ENCODE results near the gene SHB.
"Not testable (repeated sequence)": the region's sequence is repeated elsewhere in the genome, so short reads cannot be mapped to it uniquely, and the experiment has no call there.

SHB gene

DNA sequence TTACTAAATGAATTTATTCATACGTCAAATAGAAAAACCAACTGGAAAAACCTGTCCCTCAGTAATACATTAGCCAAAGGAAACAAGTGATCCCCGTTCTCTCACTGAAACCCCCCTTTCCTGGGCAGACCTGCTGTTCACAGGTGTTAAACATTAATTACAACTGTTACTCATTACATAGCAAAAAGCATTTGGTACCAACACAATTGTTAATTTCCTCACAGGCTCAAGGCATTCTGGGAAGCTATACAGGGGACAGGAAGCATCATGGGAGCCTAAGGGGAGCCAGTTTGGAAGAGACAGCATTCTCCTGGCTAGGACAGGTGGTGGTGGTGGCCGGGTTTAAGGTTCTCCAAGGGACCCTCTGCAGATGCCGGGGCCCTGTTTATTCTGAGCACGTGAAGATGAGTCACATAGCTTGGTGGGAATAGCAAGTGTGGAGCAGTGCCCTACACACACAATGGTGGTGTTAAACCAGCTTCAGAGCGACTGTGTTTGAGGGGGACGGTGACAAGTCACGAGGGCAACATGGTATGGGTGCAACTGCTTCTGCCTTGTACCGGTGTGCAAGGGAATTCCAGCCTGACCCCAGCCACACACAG, 102.5 kb downstream of the SHB start:
- no peak for DNase-seq

DNA sequence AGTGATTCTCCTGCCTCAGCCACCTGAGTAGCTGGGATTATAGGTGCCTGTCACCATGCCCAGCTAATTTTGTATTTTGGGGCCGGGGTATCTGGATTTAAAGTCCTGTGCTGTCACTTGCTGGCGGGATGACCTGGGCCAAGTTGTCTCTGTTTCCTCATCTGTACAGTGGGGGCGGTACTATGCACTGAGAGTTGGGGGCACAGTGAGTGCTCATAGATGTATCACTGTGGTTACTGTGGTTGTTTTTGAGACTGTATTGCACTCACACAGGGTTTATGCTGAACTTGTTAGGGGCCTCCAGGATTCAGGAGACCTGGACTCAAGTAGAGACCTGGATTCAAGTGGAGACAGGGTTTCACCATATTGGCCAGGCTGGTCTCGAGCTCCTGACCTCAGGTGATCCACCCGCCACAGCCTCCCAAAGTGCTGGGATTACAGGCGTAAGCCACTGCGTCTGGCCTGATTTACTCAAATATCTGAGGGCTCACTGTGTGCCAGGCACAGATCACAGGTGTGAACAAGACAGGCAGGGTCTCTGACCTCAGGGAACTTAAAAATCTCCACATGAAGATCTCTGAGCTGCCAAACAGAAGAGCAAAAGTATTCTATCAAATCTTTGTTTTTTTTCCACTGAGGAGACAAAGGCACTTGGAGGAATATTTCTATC, 103.2 kb downstream of the SHB start:
- DNase-seq, result not testable (repeated sequence)

DNA sequence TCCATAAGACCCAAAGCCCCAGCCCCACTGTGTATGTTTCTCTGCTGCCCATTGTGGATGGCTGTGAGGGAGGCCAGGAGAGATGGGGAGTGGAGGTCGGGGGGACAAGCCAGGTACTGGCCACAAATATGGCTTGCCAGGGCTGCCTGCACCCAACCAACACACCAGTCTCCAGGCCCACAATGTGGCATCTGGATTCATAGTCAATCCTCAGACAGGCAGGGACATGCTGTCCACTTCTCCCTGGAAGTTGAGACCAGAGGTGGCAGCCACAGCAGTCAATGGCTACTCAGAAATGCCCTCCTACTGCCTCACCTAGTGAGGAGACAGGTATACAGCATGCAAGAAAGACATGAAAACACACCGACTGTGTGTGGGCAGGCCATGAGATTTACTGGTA, 103.9 kb downstream of the SHB start:
- no peak for DNase-seq

DNA sequence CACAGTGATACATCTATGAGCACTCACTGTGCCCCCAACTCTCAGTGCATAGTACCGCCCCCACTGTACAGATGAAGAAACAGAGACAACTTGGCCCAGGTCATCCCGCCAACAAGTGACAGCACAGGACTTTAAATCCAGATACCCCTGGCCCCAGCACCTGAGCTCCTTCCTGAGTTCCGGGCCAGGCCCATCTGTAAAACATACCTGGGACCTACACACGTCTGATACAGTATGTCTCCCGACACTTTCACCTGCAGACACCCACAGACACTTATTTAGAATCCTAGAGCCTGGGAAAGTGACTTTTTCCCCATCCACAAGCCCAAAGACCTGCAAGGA, 104.3 kb downstream of the SHB start:
- DNase-seq, result no peak

DNA sequence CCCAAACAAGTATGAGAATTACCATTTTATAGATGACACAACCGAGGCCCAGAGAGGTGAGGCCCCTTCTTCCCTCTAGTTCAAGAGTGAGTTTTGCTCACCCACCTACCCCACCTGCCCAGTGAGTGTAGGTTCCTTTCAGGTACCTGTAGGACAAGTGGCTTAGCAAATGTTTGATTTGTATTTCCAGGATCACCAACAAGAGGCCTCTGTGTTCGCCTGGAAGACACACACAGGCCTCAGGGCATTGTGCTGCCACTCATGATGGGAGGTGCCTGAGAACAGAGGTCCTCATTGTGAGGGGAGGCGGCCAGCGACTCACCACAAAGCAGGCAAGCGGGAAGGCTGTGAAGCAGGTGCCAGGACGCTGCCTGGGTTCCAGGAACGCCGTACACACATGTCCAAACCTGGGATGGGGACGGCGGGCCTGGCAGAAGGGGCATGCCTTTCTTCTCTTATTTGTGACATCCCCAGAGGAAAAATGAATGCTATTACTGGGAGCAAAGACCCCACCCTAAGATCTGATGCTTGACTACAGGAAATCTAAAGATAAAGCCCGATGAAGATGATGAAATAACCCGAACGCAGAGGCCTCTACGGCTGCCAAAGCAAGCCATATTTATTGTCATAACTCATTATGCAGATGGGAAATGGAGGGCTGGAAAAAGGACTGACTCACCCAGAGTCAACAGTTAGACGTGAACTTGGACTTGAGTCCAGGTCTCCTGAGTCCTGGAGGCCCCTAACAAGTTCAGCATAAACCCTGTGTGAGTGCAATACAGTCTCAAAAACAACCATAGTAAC, 104.9 kb downstream of the SHB start:
- DNase-seq, result no peak

DNA sequence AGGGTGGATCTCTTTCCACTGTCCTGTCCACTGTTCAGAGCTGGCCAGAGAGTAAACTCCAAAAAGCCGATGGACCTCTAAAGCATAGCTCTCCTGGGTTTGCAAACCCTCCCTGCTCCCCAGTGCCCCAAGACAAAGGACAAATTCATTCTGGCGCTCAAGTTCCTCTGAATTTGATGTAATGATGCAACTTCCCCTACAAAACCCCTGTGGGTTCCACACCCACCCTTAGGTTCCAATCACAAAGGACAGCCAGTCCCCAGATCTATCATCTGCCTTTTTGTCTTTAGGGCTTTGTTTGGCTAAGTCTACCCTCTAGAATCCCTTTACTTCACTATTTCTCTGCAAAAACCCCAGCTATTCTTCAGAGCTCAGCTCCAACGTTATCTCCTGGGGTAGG, 107.7 kb downstream of the SHB start:
- no peak for DNase-seq

DNA sequence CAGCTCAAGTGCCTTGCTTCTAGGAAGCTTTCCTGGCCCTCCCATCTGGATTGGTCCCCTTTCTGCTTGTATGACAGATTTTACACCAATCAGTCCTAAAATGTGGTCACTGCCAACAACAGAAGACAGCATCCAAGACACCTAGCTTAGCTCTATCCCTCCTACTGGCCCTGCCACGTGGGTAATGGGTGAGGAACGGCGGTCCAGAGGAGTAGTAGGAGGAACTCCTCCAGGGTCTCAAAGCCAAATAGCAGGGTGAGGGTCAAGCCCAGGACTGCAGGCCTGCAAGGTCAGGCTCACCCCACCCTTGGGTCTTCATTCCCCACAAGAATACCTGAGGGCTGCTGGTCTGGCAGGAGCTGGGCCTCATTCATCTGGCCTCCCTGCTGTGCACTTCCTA, 108.4 kb downstream of the SHB start:
- no peak for DNase-seq

DNA sequence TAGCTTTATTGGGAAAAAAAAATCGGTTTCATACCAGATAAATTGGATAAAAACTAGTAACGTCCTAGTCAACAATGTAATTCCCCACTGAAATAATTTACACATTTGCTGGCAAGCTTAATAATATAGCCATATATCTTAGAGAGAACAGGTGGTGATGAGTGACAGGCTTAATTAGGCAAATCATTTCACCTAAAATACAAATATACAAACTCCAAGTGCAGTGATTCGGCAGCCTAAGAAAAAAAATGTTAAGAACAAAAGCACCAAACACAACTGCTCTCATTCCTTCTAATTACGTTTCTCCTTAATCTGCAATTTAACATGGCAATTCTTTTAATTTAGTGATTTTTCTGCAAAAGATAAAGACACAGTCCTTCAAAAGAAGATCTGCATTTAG, 109.1 kb downstream of the SHB start:
- no peak for DNase-seq

DNA sequence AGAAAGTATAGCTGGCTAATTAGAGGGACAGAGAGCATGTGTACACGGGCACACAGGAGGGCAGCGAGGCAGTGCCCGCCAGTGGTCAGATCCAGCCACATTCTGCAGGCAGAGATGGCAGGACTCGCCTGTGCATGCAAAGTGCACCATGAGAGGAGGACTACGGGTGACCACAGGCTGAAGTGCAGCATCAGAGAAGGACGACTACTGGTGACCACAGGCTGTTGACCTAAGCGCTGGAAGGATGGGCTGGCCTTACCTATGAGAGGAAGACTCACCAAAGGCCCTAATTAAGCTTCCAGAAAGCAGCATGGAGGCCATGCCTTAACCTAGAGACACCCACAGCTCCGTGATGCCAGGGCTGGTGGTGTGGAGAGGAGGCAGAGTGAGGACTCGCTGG, 110.9 kb downstream of the SHB start:
- DNase-seq, result no peak

DNA sequence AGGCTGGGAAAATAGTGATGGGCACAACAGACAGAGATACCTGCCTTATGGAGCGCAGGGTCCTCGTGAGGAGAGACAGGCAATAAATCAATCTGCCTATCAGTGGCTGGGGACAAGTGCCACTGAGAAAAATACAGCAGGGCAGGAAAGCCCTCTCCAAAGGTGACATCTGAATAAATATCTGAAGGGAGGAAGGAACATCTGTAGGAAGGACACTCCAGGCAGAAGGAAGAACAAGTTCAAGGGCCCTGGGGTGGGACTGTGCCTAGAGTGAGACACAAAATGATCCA, 111.4 kb downstream of the SHB start:
- no peak for DNase-seq

DNA sequence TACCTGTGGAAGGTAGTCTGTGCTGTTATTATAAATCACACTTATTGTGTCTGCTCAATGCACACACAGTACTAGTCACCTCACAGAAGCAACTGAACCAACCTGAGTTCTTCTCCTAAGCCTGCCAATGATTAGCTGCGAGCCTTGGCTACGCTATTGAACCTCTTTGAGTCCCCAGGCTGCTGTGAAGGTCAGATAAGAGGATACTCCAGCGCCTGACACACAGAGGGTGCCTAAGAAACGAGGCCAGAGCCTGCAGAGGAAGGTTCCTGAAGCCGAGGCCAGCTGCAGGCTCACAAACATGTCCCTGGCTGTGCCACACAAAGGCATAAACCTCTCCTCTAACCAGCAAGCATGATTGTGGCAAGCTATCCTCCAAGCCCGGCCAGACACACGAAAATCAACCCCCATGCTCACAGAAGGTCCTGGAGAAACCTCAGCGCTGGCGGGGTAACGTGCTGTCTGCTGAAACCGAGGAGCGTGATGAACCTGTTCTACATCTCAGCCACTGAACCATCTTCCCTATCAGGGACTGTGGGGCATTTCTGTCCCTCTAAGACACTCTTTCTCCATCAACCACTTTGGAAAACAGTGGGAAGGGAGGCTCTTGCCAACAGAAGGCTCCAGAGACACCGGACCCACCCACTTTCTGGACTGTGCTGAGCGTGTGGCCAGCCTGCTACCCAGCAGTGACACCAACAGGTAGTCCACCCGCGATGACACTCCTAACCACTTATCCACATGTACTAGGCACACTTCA, 111.9 kb downstream of the SHB start:
- DNase-seq, result peak; percentile 72

DNA sequence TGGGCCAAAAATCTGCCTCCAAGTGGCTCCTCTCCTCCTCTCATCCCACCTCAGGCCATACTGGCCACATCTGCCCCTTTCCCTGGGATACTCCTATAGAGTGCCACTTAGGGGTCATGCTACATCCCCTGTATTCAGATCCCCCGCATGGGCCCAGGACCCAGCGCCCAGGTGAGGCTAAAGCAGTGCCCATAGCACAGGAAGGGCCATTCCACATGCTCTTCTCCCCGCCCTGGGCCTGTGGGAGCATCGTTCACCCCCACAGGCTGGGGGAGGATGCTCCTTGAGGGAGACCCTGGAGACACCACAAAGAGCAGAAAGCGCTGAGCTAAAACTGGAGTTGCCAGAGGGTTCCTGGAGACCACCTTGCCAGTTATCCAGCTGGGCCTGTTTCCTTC, 112.6 kb downstream of the SHB start:
- DNase-seq, result no peak

DNA sequence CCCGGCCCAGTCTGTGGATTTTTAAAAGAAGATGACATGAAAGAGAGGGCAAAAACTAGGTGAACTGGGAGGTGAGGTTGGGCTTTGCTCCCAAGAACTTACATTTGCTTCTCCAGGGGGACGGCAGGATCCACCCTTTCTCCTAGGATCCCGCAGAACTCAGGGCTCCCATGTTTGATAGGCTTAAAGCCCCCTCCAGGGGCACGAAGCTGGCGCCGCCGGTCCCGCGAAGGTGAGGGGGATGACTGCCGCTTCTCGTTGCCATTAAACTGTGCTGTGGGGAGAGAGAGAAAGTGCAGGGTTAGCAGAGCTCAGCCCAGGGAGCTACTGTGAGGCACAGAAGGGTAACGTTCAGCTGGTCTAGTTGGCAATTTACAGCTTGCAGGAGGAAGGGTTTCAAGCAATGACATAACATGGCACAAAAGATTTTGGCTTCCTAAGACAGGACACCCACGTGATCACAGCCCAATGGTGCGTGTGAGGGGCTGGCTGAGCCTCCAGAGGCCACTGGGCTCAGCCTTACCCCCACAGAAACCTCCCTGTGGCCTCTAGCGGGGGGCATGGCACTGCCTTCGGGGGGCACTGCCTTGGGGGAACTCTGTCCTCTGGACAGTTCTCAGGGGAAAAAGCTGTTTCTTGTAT, 113.1 kb downstream of the SHB start:
- DNase-seq, result no peak

DNA sequence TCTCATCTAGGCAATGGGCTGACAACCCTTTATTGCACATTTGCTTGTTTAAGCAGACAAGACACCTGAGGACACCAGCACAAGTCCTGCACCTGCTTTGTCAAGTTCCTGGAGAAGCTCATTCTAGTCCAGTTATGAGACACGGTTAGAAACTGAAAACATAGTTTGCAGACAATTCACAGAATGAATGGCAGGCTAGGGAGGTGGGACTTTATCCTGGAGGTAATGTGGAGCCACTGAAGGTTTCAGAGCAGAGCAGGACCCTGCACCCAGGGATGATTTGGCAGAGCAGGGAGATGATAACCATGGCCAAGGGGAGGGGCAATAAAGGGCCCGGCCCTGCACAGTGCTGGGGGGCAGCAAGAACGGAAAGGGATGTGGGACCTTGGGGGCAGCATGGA, 114.4 kb downstream of the SHB start:
- DNase-seq, result no peak

DNA sequence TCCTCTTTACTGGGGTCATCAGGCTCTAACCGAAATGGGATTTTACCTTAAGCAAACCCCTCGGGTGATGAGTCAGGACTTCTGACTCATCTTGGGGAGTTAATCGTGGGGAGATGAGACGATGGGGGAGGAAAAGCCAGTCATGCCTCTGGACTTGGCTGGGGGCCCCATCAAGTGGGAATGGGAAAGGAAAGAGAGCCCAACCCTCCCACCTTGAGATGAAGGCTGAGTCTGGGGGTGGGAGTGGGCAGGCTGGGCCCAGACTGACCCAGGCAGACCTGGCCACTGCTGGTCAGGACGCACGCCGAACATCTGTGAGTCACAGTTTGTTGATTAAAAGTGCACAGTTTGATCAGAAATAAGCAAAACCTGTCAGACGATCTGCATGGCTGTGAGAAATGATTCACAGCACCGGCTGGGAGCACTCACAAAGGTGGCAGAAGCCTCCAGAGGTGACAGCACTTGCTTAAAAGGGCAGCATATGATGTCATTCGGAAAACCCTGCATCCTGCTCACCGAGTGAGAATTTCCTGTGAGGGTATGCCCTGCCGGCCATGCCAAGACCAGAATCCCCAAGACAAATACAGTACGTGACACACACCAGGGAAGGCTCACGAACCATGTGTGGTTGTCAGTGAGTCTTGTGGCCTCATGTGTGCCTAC, 115.1 kb downstream of the SHB start:
- no peak for DNase-seq

DNA sequence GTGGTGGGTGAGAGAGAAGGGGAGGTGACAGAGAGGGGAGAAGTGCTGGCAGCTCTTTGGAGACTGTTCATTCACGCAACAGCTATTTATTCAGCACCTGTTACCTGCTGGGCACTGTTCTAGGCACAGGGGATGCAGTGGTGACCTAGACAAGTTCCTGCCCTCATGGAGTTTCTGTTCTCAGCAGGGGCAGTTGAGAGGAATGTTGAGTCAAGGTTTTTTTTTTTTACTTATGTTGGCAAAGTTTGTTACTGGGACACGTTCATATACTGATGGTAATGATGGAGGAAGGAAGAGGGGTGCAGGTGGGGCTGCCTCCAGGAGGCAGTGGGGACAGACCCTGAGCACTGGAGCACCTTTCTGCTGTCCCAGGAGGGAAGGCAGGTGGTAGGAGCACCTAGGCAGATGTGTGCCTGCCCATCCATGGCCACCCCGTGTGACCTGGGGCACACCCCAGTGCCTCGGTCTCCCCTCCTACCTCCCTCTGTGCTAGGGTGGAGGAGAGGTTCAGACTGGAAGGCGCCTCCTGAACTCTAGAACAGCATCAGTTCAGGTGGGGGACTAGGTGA, 115.7 kb downstream of the SHB start:
- DNase-seq, result no peak

DNA sequence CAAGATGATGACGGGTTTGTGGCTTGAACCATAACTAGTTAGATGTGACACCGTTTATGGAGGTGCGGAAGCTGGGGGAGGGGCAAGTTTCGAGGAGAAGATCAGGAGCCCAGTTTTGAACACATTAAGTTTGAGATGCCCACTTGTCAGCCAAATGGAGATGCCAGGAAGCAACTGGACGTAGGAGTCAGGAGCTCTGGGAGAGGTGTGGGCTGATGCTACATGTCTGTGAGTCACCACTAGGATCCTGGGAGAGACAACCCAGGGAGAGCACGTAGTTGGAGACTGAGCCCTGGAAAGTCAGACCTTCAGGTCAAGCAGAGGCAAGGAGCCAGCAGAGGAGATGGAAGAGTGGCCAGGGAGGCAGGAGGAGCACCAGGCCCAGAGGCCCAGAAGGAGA, 116.3 kb downstream of the SHB start:
- DNase-seq, result no peak

DNA sequence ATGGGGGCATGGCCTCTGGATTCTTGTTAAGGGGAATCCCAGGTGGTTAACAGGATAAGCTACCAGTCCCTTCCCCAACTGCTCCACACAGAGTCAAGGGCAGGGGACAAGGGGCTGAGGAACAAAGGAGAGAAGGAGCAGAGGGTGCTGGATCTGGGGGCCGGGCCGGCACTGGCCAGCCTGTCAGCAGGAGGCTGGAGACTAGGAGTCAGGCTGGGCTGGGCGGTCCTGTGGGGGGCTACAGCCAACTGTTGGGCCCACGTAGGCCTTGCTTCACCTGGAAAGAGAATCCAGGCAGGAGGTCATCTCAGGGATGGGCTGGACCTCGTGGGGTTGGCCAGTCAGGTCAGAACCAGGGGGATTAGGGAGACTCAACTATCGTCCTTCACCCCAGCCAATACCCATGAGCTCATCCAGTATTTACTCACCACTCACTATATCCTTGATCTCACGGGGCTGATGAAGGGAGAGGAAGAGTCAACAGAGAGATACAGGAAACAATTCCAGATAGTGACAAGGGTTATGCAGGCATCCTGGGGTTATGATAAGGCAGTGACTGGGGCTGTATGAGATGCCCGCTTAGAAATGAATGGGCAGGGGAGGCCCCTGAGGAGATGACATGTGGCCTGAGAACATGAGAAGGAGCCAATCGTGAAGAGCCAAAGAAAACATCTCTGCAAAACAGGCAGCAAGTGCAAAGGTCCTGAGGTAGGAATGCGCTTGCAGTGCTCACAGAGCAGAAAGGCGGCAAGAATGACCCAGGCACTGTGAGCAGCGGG, 117.2 kb downstream of the SHB start:
- DNase-seq, result no peak

DNA sequence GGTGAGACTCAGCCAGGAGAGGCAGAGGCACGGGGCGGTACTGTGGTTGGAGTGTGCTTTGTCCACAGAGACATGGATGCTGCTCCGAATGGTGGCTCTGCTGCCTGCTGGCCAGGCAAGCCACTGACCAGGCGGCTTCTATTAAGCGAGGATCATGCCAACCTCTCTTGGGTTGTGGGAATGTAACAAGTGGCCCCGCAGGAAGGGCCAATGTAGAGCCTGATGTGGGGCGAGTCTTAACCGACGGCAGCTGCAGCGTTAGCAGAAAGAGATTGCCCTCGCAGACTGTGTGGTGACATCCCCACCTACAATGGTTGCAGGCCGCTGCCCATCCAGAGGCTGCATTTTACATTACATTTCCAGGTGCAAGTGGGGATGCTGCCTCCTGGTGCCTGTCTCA, 118.5 kb downstream of the SHB start:
- DNase-seq, result no peak

DNA sequence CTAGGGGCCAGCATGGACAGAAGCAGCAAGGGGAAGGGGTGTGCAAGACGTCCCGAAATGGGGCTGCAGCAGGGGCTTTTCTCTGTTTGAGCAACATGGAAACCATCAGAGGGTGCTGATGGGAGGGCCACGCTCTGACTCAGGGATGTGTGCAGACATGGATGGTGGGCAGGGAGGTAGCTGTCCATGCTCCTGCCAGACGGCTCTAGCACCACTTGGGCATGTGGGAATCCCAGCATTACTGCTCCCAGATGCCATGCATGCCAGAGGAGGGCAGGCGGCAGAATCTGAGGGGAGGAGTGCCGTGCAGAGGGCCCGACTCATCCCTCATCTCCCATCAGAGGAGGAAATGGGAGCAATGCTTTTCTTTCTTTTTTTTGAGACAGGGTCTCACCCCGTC, 119.5 kb downstream of the SHB start:
- no peak for DNase-seq

DNA sequence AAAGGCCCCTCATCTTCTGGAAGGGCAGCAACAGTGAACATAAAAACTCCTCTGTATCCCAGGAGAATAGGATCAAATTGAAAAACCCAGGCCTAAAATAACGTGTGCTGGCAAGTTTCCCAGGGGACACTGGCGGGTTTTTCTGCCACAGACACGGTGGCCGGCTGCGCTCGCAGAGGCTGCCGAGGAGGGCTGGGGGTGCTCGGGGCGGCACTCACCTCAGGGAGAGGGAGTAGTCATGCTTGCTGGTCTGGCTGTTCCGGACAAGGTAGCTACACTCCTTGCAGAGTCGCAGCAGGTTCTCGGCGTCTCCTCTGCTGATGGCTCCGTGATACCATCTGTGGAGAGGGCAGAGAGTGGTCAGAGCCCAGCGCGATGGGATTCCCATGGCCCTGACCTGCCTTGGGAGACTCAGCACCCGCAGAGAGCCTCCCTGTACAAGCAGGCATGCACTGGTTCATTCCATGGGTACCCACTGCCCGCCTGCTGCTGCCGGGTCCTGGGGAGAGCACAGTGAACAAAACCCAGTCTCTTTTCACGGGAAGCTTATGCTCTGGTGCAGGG, 120.5 kb downstream of the SHB start:
- DNase-seq, result no peak

Measured in hematopoietic multipotent progenitor cell treated with erythropoietin and hydrocortisone succinate and interleukin-3 and kit ligand, for 8 days (in vitro differentiated cells).